T-helper 2 cell (primary cell): ENCODE results near the gene ELF3.
"Not testable (repeated sequence)": the region's sequence is repeated elsewhere in the genome, so short reads cannot be mapped to it uniquely, and the experiment has no call there.

ENCODE experiments used
- DNase-seq, 5 experiments: peaks; one replicate each; pipeline versions ENCODE4 v3.0.0 to v3.0.0-alpha.2; 2012 to 2022

Gene ELF3

GRCh38 chr1:202009326-202010179, 834 bp upstream of the ELF3 start:
- peak in 4 of 5 experiments; percentile 13 to 42 (median 29) for DNase-seq

- DNase-seq, result no peak
Measured at GRCh38 chr1:202011994-202012393, 1.6 kb downstream of the ELF3 start.

GRCh38 chr1:202012544-202013478, 2.4 kb downstream of the ELF3 start:
- no peak for DNase-seq

- no peak for DNase-seq
Measured at GRCh38 chr1:202013603-202014002, 3.2 kb downstream of the ELF3 start.

GRCh38 chr1:202014060-202014459, 3.7 kb downstream of the ELF3 start:
- no peak for DNase-seq

GRCh38 chr1:202014915-202015661, 4.7 kb downstream of the ELF3 start:
- no peak for DNase-seq

GRCh38 chr1:202015662-202015937, 5.2 kb downstream of the ELF3 start:
- DNase-seq, result no peak

GRCh38 chr1:202016022-202016810, 5.8 kb downstream of the ELF3 start:
- no peak for DNase-seq

- DNase-seq, result no peak
Measured at GRCh38 chr1:202016811-202017748, 6.7 kb downstream of the ELF3 start.

- DNase-seq, result no peak
Measured at GRCh38 chr1:202017749-202018467, 7.5 kb downstream of the ELF3 start.

- no peak for DNase-seq
Measured at GRCh38 chr1:202018468-202019234, 8.3 kb downstream of the ELF3 start.

GRCh38 chr1:202019235-202019558, 8.8 kb downstream of the ELF3 start:
- not testable (repeated sequence) for DNase-seq

- DNase-seq, result no peak
Measured at GRCh38 chr1:202023001-202023433, 12.6 kb downstream of the ELF3 start.

GRCh38 chr1:202029171-202029665, 18.8 kb downstream of the ELF3 start:
- no peak for DNase-seq

GRCh38 chr1:202029727-202030126, 19.3 kb downstream of the ELF3 start:
- no peak for DNase-seq

GRCh38 chr1:202031796-202032195, 21.4 kb downstream of the ELF3 start:
- DNase-seq, result no peak

GRCh38 chr1:202034149-202034682, 23.8 kb downstream of the ELF3 start:
- no peak for DNase-seq

GRCh38 chr1:202034683-202035462, 24.5 kb downstream of the ELF3 start:
- no peak for DNase-seq
